ENCODE results near the gene HSPA1L.
A peak's percentile ranks its signal among the peaks of the same experiment; 100 is the strongest.

The HSPA1L gene

DNA sequence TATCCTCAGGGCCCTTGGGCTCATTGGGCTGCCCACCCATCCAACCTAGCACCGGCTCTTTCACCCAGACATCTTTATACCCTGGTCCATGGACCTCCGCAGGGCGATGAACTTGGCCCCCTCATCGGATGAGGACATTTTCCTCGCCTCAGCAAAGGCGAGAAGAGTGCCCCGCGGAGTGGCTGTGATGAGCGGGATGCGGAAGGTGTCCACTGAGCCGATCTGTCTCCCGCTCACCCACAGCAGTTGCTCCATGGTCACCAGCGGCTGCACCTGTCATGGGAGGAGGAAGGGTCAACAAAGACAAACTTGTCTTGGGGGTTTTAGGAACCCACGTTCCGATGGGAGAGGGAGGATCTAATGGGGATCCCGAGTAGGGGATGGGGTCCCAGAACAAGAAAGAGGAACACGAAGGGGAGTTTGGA is 46.8 kb upstream of the HSPA1L start:
- peaks cover 0 to 41% of the 10 kb centered on the region in 2 experiments; a peak in 2 of 3 replicates for H3K36me3 ChIP-seq (ENCODE audit: control insufficient read depth in 2 of 2, insufficient read depth in 1 of 2, low read length in 2 of 2)
- no peak overlapping the region for H3K27ac ChIP-seq (ENCODE audit: extremely low read depth, low read depth, low read length)
- CTCF ChIA-PET, result interaction anchor here (1.6 to 7.0 kb wide), 3 partner anchors 28 to 132 kb away, joined by 3 to 53 read pairs (median 9); partner anchors contain the start of gene DDAH2
- POLR2A ChIA-PET, result interaction anchor here (1.1 to 5.0 kb wide), 11 partner anchors 13 to 172 kb away, joined by 3 to 125 read pairs (median 11); partner anchors contain the start of genes CLIC1, DDAH2, DXO and HSPA1A
- H3K4me3 ChIP-seq (ENCODE audit: low read depth, low read length), result peak overlapping the region; percentile 82
- H3K9me3 ChIP-seq (ENCODE audit: control insufficient read depth, insufficient read depth, low read depth, low read length), result no peaks in the 10 kb centered on the region
- no peaks in the 10 kb centered on the region for H3K4me1 ChIP-seq (ENCODE audit: control insufficient read depth, insufficient read depth, low read length)
- TF ChIP-seq ZNF248 (tag by site-specific recombination; IDR thresholded peaks at IDR 0.05), result no peak
- TF ChIP-seq, protein P1, sequence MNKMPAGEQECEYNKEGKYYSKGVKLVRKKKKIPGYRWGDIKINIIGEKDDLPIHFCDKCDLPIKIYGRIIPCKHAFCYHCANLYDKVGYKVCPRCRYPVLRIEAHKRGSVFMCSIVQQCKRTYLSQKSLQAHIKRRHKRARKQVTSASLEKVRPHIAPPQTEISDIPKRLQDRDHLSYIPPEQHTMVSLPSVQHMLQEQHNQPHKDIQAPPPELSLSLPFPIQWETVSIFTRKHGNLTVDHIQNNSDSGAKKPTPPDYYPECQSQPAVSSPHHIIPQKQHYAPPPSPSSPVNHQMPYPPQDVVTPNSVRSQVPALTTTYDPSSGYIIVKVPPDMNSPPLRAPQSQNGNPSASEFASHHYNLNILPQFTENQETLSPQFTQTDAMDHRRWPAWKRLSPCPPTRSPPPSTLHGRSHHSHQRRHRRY (tag by site-specific recombination; IDR thresholded peaks at IDR 0.05), result no peak
- no peak for TF ChIP-seq ZNF416 (tag by site-specific recombination; IDR thresholded peaks at IDR 0.05)
- TF ChIP-seq, protein P2, sequence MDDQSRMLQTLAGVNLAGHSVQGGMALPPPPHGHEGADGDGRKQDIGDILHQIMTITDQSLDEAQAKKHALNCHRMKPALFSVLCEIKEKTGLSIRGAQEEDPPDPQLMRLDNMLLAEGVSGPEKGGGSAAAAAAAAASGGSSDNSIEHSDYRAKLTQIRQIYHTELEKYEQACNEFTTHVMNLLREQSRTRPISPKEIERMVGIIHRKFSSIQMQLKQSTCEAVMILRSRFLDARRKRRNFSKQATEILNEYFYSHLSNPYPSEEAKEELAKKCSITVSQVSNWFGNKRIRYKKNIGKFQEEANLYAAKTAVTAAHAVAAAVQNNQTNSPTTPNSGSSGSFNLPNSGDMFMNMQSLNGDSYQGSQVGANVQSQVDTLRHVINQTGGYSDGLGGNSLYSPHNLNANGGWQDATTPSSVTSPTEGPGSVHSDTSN (CRISPR knock-in tag; IDR thresholded peaks at IDR 0.05), result no peak

DNA sequence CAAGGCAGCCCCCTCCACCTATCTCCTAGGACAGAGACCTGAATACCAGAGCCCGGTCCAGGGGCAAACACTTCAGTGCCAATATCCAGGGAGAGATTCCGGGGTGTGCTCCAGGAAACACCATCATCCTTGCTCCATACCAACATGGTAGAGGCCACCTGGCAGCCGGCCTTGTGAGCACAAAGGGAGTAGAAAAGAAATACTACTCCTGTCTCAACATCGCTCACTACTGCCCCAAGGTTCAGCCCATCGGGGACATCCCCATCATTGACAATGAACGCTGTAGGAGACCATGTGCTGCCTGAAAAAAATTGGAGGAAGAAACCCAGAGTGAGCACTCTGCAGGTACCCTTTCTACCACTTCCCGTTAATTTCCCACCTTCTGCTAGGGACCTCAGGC is 46.1 kb upstream of the HSPA1L start:
- H3K9me3 ChIP-seq (ENCODE audit: control insufficient read depth, insufficient read depth, low read depth, low read length), result no peaks in the 10 kb centered on the region
- H3K4me1 ChIP-seq (ENCODE audit: control insufficient read depth, insufficient read depth, low read length), result no peaks in the 10 kb centered on the region
- H3K36me3 ChIP-seq (ENCODE audit: control insufficient read depth in 2 of 2, insufficient read depth in 1 of 2, low read length in 2 of 2), result peaks cover 0 to 42% of the 10 kb centered on the region in 2 experiments; a peak in 2 of 3 replicates
- ChIA-PET POLR2A (interaction anchor here (1.3 kb wide), 1 partner anchor 34 kb away, joined by 3 read pairs; the partner anchor contains the start of gene HSPA1B), CTCF (interaction anchor here (0.5 to 1.5 kb wide), 2 partner anchors 78 to 199 kb away, joined by 3 to 7 read pairs; no protein-coding TSS in a partner anchor)
- H3K4me3 ChIP-seq (ENCODE audit: low read depth, low read length), result no peak overlapping the region
- TF ChIP-seq RBAK (tag by site-specific recombination; IDR thresholded peaks at IDR 0.05), result no peak
- no peak for TF ChIP-seq PRDM1 (tag by site-specific recombination; IDR thresholded peaks at IDR 0.05)
- TF ChIP-seq ZNF548 (tag by site-specific recombination; IDR thresholded peaks at IDR 0.05), result no peak
- no peak overlapping the region for H3K27ac ChIP-seq (ENCODE audit: extremely low read depth, low read depth, low read length)

DNA sequence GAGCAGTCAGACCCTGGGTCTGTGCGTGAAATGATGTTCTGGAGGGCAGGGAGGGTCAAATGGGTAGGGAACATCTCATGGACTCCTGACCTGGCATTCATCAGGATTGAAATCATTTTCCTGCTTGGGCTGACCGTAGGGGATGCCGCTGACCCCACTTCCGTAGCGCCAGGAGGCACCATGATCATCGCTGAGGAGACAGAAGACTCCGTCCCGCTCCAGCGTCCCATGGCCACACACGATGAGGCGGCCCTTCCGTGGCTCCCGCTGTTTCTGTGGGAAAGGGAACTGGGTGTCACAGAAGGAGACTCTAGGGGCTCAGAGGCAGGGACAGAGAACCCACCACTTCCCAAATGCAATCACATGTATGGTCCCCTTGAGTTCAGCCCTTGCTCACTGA is 45.3 kb upstream of the HSPA1L start:
- POLR2A ChIA-PET, result interaction anchor here (0.5 to 2.0 kb wide), 4 partner anchors 19 to 46 kb away, joined by 3 to 7 read pairs (median 4); partner anchors contain the start of gene HSPA1B
- TF ChIP-seq ZNF571 (tag by site-specific recombination; IDR thresholded peaks at IDR 0.05), result no peak
- no peak for TF ChIP-seq ZNF416 (tag by site-specific recombination; IDR thresholded peaks at IDR 0.05)
- no peak for TF ChIP-seq ZNF701 (tag by site-specific recombination; IDR thresholded peaks at IDR 0.05)
- TF ChIP-seq ZSCAN16 (tag by site-specific recombination; IDR thresholded peaks at IDR 0.05), result no peak
- no peak for TF ChIP-seq ZNF114 (tag by site-specific recombination; IDR thresholded peaks at IDR 0.05)
- no peak for TF ChIP-seq HOXC10 (CRISPR knock-in tag; IDR thresholded peaks at IDR 0.05)
- no peak for TF ChIP-seq GLIS1 (tag by site-specific recombination; IDR thresholded peaks at IDR 0.05)
- TF ChIP-seq, protein P3, sequence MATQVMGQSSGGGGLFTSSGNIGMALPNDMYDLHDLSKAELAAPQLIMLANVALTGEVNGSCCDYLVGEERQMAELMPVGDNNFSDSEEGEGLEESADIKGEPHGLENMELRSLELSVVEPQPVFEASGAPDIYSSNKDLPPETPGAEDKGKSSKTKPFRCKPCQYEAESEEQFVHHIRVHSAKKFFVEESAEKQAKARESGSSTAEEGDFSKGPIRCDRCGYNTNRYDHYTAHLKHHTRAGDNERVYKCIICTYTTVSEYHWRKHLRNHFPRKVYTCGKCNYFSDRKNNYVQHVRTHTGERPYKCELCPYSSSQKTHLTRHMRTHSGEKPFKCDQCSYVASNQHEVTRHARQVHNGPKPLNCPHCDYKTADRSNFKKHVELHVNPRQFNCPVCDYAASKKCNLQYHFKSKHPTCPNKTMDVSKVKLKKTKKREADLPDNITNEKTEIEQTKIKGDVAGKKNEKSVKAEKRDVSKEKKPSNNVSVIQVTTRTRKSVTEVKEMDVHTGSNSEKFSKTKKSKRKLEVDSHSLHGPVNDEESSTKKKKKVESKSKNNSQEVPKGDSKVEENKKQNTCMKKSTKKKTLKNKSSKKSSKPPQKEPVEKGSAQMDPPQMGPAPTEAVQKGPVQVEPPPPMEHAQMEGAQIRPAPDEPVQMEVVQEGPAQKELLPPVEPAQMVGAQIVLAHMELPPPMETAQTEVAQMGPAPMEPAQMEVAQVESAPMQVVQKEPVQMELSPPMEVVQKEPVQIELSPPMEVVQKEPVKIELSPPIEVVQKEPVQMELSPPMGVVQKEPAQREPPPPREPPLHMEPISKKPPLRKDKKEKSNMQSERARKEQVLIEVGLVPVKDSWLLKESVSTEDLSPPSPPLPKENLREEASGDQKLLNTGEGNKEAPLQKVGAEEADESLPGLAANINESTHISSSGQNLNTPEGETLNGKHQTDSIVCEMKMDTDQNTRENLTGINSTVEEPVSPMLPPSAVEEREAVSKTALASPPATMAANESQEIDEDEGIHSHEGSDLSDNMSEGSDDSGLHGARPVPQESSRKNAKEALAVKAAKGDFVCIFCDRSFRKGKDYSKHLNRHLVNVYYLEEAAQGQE (tag by site-specific recombination; IDR thresholded peaks at IDR 0.05), result no peak
- no peak for TF ChIP-seq ZNF37A (tag by site-specific recombination; IDR thresholded peaks at IDR 0.05)
- Histone ChIP-seq H3K27ac (ENCODE audit: extremely low read depth, low read depth, low read length) (no peak overlapping the region), H3K9me3 (ENCODE audit: control insufficient read depth, insufficient read depth, low read depth, low read length) (no peaks in the 10 kb centered on the region), H3K4me3 (ENCODE audit: low read depth, low read length) (no peak overlapping the region), H3K4me1 (ENCODE audit: control insufficient read depth, insufficient read depth, low read length) (no peaks in the 10 kb centered on the region), H3K36me3 (ENCODE audit: control insufficient read depth in 2 of 2, insufficient read depth in 1 of 2, low read length in 2 of 2) (peaks cover 0 to 44% of the 10 kb centered on the region in 2 experiments; a peak in 2 of 3 replicates)
- CTCF ChIA-PET, result interaction anchor here (0.9 to 1.5 kb wide), 3 partner anchors 79 to 188 kb away, joined by 3 to 4 read pairs (median 3); no protein-coding TSS in a partner anchor

Data from HEK293 (cell line).